Mesendoderm (in vitro differentiated cells): ENCODE results near the gene CBX5.
"Not testable (repeated sequence)": the region's sequence is repeated elsewhere in the genome, so short reads cannot be mapped to it uniquely, and the experiment has no call there.

Source experiments
- DNase-seq: peaks from one replicate; pipeline ENCODE4 v3.0.0; 2013
- H2AK5ac ChIP-seq: 2 replicates; pipeline ENCODE4 v1.6.1; 2013; ENCODE audit warnings: low read length, inconsistent platforms
- H2BK120ac ChIP-seq: 2 replicates; pipeline ENCODE4 v1.6.1; 2013; ENCODE audit warnings: low read depth, mild to moderate bottlenecking, low read length, moderate library complexity, mixed read lengths
- H2BK15ac ChIP-seq: replicated peaks from 2 replicates; pipeline ENCODE4 v1.6.1; 2013; ENCODE audit warnings: low read depth, mild to moderate bottlenecking, moderate library complexity
- H2BK5ac ChIP-seq: 2 replicates; pipeline ENCODE4 v1.6.1; 2013; ENCODE audit warnings: low read length, inconsistent platforms
- H3K18ac ChIP-seq: 2 replicates; pipeline ENCODE4 v1.6.1; 2013; ENCODE audit warnings: mild to moderate bottlenecking, low read length, mixed read lengths
- H3K23ac ChIP-seq: one replicate; pipeline ENCODE4 v1.6.1; 2013; ENCODE audit warnings: low read length
- H3K27ac ChIP-seq: 2 replicates; pipeline ENCODE4 v1.5.1; 2013; ENCODE audit warnings: low read depth, mild to moderate bottlenecking, inconsistent platforms, low read length, moderate library complexity
- H3K27me3 ChIP-seq: 2 replicates; pipeline ENCODE4 v1.6.1; 2013; ENCODE audit warnings: low read length, control low read depth, mild to moderate bottlenecking, inconsistent platforms; ENCODE audit not compliant: insufficient read depth, poor library complexity
- H3K36me3 ChIP-seq: 2 replicates; pipeline ENCODE4 v1.6.1; 2013; ENCODE audit warnings: low read length, inconsistent platforms; ENCODE audit not compliant: control insufficient read depth, insufficient read depth
- H3K4ac ChIP-seq: one replicate; pipeline ENCODE4 v1.6.1; 2013; ENCODE audit warnings: low read depth, mild to moderate bottlenecking, low read length, moderate library complexity
- H3K4me1 ChIP-seq: 2 replicates; pipeline ENCODE4 v1.6.1; 2013; ENCODE audit warnings: low read depth, low read length, inconsistent platforms; ENCODE audit not compliant: control insufficient read depth
- H3K4me2 ChIP-seq: 2 replicates; pipeline ENCODE4 v1.6.1; 2013; ENCODE audit warnings: low read length
- H3K4me3 ChIP-seq: 2 replicates; pipeline ENCODE4 v1.5.1; 2013; ENCODE audit warnings: mild to moderate bottlenecking, low read length
- H3K56ac ChIP-seq: one replicate; pipeline ENCODE4 v1.6.1; 2013; ENCODE audit warnings: low read length
- H3K79me1 ChIP-seq: 2 replicates; pipeline ENCODE4 v1.6.1; 2013; ENCODE audit warnings: low read length, inconsistent platforms
- H3K79me2 ChIP-seq: 2 replicates; pipeline ENCODE4 v1.6.1; 2013; ENCODE audit warnings: mild to moderate bottlenecking, low read length; ENCODE audit not compliant: control insufficient read depth, insufficient read depth
- H3K9ac ChIP-seq: 2 replicates; pipeline ENCODE4 v1.6.1; 2013; ENCODE audit warnings: low read length, inconsistent platforms
- H4K5ac ChIP-seq: one replicate; pipeline ENCODE4 v1.6.1; 2013; ENCODE audit warnings: low read length
- H4K8ac ChIP-seq: one replicate; pipeline ENCODE4 v1.6.1; 2013; ENCODE audit warnings: low read depth, mild to moderate bottlenecking, control low read depth, low read length, moderate library complexity
- WGBS: extraction: QIAGEN DNeasy Blood & Tissue Kit; methylation state at CpG from one replicate; pipeline ENCODE4 v1.1.7; 2013; ENCODE audit warnings: low lambda C conversion rate, missing lambda C conversion rate; ENCODE audit not compliant: insufficient coverage; ENCODE audit errors: extremely low coverage; 5-methylcytosine and 5-hydroxymethylcytosine counted together

The CBX5 gene

GRCh38 chr12:54312309-54312708 is 32.4 kb upstream of the CBX5 start:
- not testable (repeated sequence) for H3K4ac ChIP-seq, H3K79me2 ChIP-seq, H3K18ac ChIP-seq, H3K23ac ChIP-seq, H3K56ac ChIP-seq, H2AK5ac ChIP-seq, H4K8ac ChIP-seq, DNase-seq, H3K27me3 ChIP-seq, H3K79me1 ChIP-seq, H3K4me3 ChIP-seq, H2BK15ac ChIP-seq, H3K4me2 ChIP-seq, H3K9ac ChIP-seq, H3K4me1 ChIP-seq, H3K27ac ChIP-seq, H2BK120ac ChIP-seq, H2BK5ac ChIP-seq, H4K5ac ChIP-seq, H3K36me3 ChIP-seq
- WGBS: no CpG with 5 or more reads among the region's 7 CpGs

GRCh38 chr12:54311051-54311450 is 31.1 kb upstream of the CBX5 start:
- H3K27ac ChIP-seq: no peak overlapping the region
- no peak overlapping the region for H3K4me2 ChIP-seq
- H2BK15ac ChIP-seq: no peak overlapping the region
- H3K27me3 ChIP-seq: no peaks in the 10 kb centered on the region
- no peaks in the 10 kb centered on the region for H3K79me1 ChIP-seq
- H3K56ac ChIP-seq: no peak overlapping the region
- no peak overlapping the region for H2BK120ac ChIP-seq
- H3K9ac ChIP-seq: no peak overlapping the region
- no peak overlapping the region for H2AK5ac ChIP-seq
- no peak overlapping the region for H2BK5ac ChIP-seq
- no peaks in the 10 kb centered on the region for H3K4me1 ChIP-seq
- no peak overlapping the region for H3K4me3 ChIP-seq
- no peak overlapping the region for H4K8ac ChIP-seq
- H3K4ac ChIP-seq: no peak overlapping the region
- no peak overlapping the region for H3K23ac ChIP-seq
- DNase-seq: no peak
- no peak overlapping the region for H3K18ac ChIP-seq
- no peaks in the 10 kb centered on the region for H3K79me2 ChIP-seq
- no peak overlapping the region for H4K5ac ChIP-seq
- H3K36me3 ChIP-seq: no peaks in the 10 kb centered on the region
- WGBS: no CpG with 5 or more reads among the region's 2 CpGs

- Histone ChIP-seq H3K4me3 (no peak overlapping the region), H3K4ac (no peak overlapping the region), H2BK15ac (no peak overlapping the region), H3K36me3 (no peaks in the 10 kb centered on the region), H3K18ac (no peak overlapping the region), H3K4me2 (no peak overlapping the region), H3K27ac (no peak overlapping the region), H3K79me2 (no peaks in the 10 kb centered on the region), H3K79me1 (no peaks in the 10 kb centered on the region), H3K4me1 (peaks cover 4% of the 10 kb centered on the region), H3K56ac (peak overlapping the region; percentile 42), H3K9ac (no peak overlapping the region), H3K23ac (no peak overlapping the region), H4K5ac (no peak overlapping the region), H2AK5ac (no peak overlapping the region), H2BK120ac (no peak overlapping the region), H3K27me3 (no peaks in the 10 kb centered on the region), H4K8ac (no peak overlapping the region), H2BK5ac (no peak overlapping the region)
- no CpG with 5 or more reads among the region's 8 CpGs for WGBS
- DNase-seq: no peak
These were observed 27.2 kb upstream of the CBX5 start for GRCh38 chr12:54306925-54307741.

- Histone ChIP-seq H3K18ac (no peak overlapping the region), H2BK15ac (no peak overlapping the region), H3K36me3 (no peaks in the 10 kb centered on the region), H3K27me3 (no peaks in the 10 kb centered on the region), H2BK5ac (no peak overlapping the region), H3K23ac (no peak overlapping the region), H3K27ac (no peak overlapping the region), H4K8ac (no peak overlapping the region), H4K5ac (no peak overlapping the region), H3K9ac (peak overlapping the region; percentile 26), H3K4me1 (peaks cover 17% of the 10 kb centered on the region), H3K56ac (peak overlapping the region; percentile 51), H3K4me2 (no peak overlapping the region), H3K79me2 (no peaks in the 10 kb centered on the region), H3K4me3 (no peak overlapping the region), H3K4ac (no peak overlapping the region), H3K79me1 (no peaks in the 10 kb centered on the region), H2AK5ac (no peak overlapping the region), H2BK120ac (no peak overlapping the region)
- no CpG with 5 or more reads among the region's 12 CpGs for WGBS
- no peak for DNase-seq
These were observed 24.4 kb upstream of the CBX5 start for GRCh38 chr12:54304187-54304810.

GRCh38 chr12:54303640-54304039 is 23.7 kb upstream of the CBX5 start:
- H3K18ac ChIP-seq: no peak overlapping the region
- no peak overlapping the region for H3K4ac ChIP-seq
- H2AK5ac ChIP-seq: no peak overlapping the region
- no peak for DNase-seq
- H2BK120ac ChIP-seq: no peak overlapping the region
- no peak overlapping the region for H2BK15ac ChIP-seq
- H4K8ac ChIP-seq: no peak overlapping the region
- no peak overlapping the region for H3K56ac ChIP-seq
- no peaks in the 10 kb centered on the region for H3K36me3 ChIP-seq
- no peaks in the 10 kb centered on the region for H3K79me1 ChIP-seq
- no peak overlapping the region for H3K27ac ChIP-seq
- H3K27me3 ChIP-seq: no peaks in the 10 kb centered on the region
- H3K4me1 ChIP-seq: peaks cover 17% of the 10 kb centered on the region
- no peak overlapping the region for H3K4me3 ChIP-seq
- H3K4me2 ChIP-seq: no peak overlapping the region
- no peaks in the 10 kb centered on the region for H3K79me2 ChIP-seq
- no peak overlapping the region for H4K5ac ChIP-seq
- no peak overlapping the region for H3K9ac ChIP-seq
- H2BK5ac ChIP-seq: no peak overlapping the region
- H3K23ac ChIP-seq: no peak overlapping the region
